HepG2 (cell line): ENCODE measurements around the gene PTH2. TPM values are rescaled to one million over a fixed set of nuclear protein-coding genes. Genes with fewer than 3 reads are reported as not detected.

ENCODE experiments used
- CREM ChIP-seq, 2 experiments: sonication (generic) in 1 of 2; formaldehyde crosslinking in 1 of 2; IDR thresholded peaks; 2 replicates each; pipeline versions ENCODE4 v1.4.0 to v1.6.1; 2016 to 2020; ENCODE audit warnings: antibody characterized with exemption in 1 of 2, mild to moderate bottlenecking in 1 of 2, missing genetic modification reagents in 1 of 2
- KLF16 ChIP-seq, 2 experiments: sonication (generic) in 1 of 2; formaldehyde crosslinking in 1 of 2; IDR thresholded peaks; 2 replicates each; pipeline versions ENCODE4 v1.6.1 to v1.8.0; 2016 to 2023; ENCODE audit warnings: missing genetic modification reagents in 2 of 2, missing compliant biosample characterization in 1 of 2
- PHF20 ChIP-seq: sonication (generic); formaldehyde crosslinking; IDR thresholded peaks from 2 replicates; pipeline ENCODE4 v1.5.0; 2020; ENCODE audit warnings: mild to moderate bottlenecking, missing genetic modification reagents
- SATB2 ChIP-seq: sonication (generic); formaldehyde crosslinking; IDR thresholded peaks from 2 replicates; pipeline ENCODE4 v1.5.0; 2020; ENCODE audit warnings: missing genetic modification reagents
- SRF ChIP-seq: IDR thresholded peaks from 2 replicates; pipeline ENCODE4 v1.6.1; 2011; ENCODE audit warnings: mild to moderate bottlenecking, low read depth, low read length, moderate library complexity
- TOE1 ChIP-seq: sonication (generic); formaldehyde crosslinking; IDR thresholded peaks from 2 replicates; pipeline ENCODE4 v1.4.0; 2020; ENCODE audit warnings: mild to moderate bottlenecking, missing genetic modification reagents
- TP53 ChIP-seq: sonication (generic); formaldehyde crosslinking; conservative IDR thresholded peaks from 2 replicates; pipeline ENCODE4 v1.4.0; 2020; ENCODE audit warnings: missing genetic modification reagents
- ZBTB7B ChIP-seq: sonication (generic); formaldehyde crosslinking; IDR thresholded peaks from 2 replicates; pipeline ENCODE4 v1.4.0; 2020; ENCODE audit warnings: missing genetic modification reagents
- ZBTB8A ChIP-seq: sonication (generic); formaldehyde crosslinking; IDR thresholded peaks from 2 replicates; pipeline ENCODE4 v1.4.0; 2020; ENCODE audit warnings: mild to moderate bottlenecking, low read depth, missing genetic modification reagents, borderline replicate concordance
- ZKSCAN5 ChIP-seq: sonication (generic); formaldehyde crosslinking; IDR thresholded peaks from 2 replicates; pipeline ENCODE4 v1.5.1; 2020; ENCODE audit warnings: mild to moderate bottlenecking, missing genetic modification reagents
- ZMYM2 ChIP-seq: sonication (generic); formaldehyde crosslinking; IDR thresholded peaks from 2 replicates; pipeline ENCODE4 v1.8.0; 2022; ENCODE audit warnings: mild to moderate bottlenecking, missing genetic modification reagents
- ZNF451 ChIP-seq: sonication (generic); formaldehyde crosslinking; IDR thresholded peaks from 2 replicates; pipeline ENCODE4 v1.5.0; 2020; ENCODE audit warnings: mild to moderate bottlenecking, missing genetic modification reagents
- ZNF552 ChIP-seq: sonication (generic); formaldehyde crosslinking; IDR thresholded peaks from 2 replicates; pipeline ENCODE4 v1.9.0; 2022; ENCODE audit warnings: missing genetic modification reagents, mild to moderate bottlenecking, borderline replicate concordance
- ZNF670 ChIP-seq: sonication (generic); formaldehyde crosslinking; IDR thresholded peaks from 2 replicates; pipeline ENCODE4 v1.8.0; 2022; ENCODE audit warnings: mild to moderate bottlenecking, missing genetic modification reagents, borderline replicate concordance
- ZNF672 ChIP-seq: sonication (generic); formaldehyde crosslinking; IDR thresholded peaks from 2 replicates; pipeline ENCODE4 v1.8.1; 2022; ENCODE audit warnings: missing genetic modification reagents
- ZZZ3 ChIP-seq: sonication (generic); formaldehyde crosslinking; IDR thresholded peaks from 2 replicates; pipeline ENCODE4 v1.4.0; 2020; ENCODE audit warnings: missing genetic modification reagents, mild to moderate bottlenecking, borderline replicate concordance
- polyA plus RNA-seq, 8 experiments: library from polyadenylated mRNA; depleted of rRNA in 3 of 8; stranded (reverse) in 7 of 8; unstranded in 1 of 8; fragments of >200 nt; fragmentation: Illumina TruSeq in 4 of 8; extraction: Trizol in 4 of 8; gene quantifications; 2 replicates each; pipeline versions ENCODE4 v1.2.1 to v1.2.3, GENCODE V29; 2011 to 2016; ENCODE audit warnings: low read depth in 4 of 8, missing spikeins in 1 of 8, mixed read lengths in 1 of 8; ENCODE audit not compliant: insufficient read depth in 1 of 8
- total RNA-seq, 5 experiments: library from RNA; depleted of rRNA; stranded (reverse); fragments of >200 nt; fragmentation: Illumina TruSeq; extraction: Trizol; gene quantifications; 2 replicates each; pipeline ENCODE4 v1.2.3, GENCODE V29; 2016; ENCODE audit warnings: low read depth in 1 of 5
- TF ChIP-seq, protein P1 (sequence below): sonication (generic); formaldehyde crosslinking; IDR thresholded peaks from 2 replicates; pipeline ENCODE4 v1.4.0; 2020; ENCODE audit warnings: missing genetic modification reagents
- TF ChIP-seq, protein P2 (sequence below): sonication (generic); formaldehyde crosslinking; IDR thresholded peaks from 2 replicates; pipeline ENCODE4 v1.9.0; 2022; ENCODE audit warnings: low read depth, missing genetic modification reagents
- TF ChIP-seq, protein P3 (sequence below): sonication (generic); formaldehyde crosslinking; IDR thresholded peaks from 2 replicates; pipeline ENCODE4 v1.5.0; 2020; ENCODE audit warnings: missing genetic modification reagents, mild to moderate bottlenecking, borderline replicate concordance
- TF ChIP-seq, protein P4 (sequence below): sonication (generic); formaldehyde crosslinking; conservative IDR thresholded peaks from 2 replicates; pipeline ENCODE4 v1.4.0; 2020; ENCODE audit warnings: missing genetic modification reagents
- TF ChIP-seq, protein P5 (sequence below): IDR thresholded peaks from 2 replicates; pipeline ENCODE4 v1.6.1; 2012; ENCODE audit warnings: inconsistent platforms

PTH2 gene
- total and polyA plus RNA-seq, 2 of the 13 experiments (the other 11 are each of a cell fraction or from before 2014, with no cell fraction given): not detected

DNA sequence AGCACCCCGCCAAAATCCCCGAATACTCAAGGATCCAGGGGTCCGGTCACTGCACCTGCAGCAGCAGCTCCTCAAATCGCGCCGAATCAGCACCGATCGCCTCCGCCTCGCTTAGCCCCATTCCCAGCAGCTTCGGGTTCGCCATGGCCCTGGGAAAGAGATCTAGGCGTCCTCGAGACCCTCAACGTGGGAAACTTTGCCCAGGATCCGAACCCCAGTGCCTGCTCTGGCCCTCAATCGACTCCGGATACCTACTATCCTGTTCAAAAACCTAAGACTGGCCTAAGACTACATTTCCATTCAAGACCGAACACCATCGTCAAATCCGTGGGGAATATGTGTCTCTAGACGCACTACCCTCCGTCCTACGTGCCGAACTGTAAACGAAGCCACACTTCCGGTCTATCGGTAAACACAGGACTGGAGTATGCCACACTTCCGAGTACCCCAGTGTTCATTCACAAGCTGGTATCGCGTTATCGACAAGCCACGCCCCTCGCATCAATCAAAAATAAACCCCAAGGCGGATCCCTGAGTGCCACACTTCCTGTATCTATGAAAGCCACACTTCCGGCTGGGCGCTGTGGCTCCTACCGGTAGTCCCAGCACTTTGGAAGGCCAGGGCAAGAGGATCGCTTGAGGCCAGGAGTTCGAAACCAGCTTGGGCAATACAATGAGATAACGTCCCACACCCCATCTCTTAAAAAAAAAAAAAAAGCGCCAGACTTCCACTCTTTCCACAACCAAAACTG, 28.4 kb upstream of the PTH2 start, which contains the start of gene PIH1D1 (continued):
- TF ChIP-seq, protein P1, sequence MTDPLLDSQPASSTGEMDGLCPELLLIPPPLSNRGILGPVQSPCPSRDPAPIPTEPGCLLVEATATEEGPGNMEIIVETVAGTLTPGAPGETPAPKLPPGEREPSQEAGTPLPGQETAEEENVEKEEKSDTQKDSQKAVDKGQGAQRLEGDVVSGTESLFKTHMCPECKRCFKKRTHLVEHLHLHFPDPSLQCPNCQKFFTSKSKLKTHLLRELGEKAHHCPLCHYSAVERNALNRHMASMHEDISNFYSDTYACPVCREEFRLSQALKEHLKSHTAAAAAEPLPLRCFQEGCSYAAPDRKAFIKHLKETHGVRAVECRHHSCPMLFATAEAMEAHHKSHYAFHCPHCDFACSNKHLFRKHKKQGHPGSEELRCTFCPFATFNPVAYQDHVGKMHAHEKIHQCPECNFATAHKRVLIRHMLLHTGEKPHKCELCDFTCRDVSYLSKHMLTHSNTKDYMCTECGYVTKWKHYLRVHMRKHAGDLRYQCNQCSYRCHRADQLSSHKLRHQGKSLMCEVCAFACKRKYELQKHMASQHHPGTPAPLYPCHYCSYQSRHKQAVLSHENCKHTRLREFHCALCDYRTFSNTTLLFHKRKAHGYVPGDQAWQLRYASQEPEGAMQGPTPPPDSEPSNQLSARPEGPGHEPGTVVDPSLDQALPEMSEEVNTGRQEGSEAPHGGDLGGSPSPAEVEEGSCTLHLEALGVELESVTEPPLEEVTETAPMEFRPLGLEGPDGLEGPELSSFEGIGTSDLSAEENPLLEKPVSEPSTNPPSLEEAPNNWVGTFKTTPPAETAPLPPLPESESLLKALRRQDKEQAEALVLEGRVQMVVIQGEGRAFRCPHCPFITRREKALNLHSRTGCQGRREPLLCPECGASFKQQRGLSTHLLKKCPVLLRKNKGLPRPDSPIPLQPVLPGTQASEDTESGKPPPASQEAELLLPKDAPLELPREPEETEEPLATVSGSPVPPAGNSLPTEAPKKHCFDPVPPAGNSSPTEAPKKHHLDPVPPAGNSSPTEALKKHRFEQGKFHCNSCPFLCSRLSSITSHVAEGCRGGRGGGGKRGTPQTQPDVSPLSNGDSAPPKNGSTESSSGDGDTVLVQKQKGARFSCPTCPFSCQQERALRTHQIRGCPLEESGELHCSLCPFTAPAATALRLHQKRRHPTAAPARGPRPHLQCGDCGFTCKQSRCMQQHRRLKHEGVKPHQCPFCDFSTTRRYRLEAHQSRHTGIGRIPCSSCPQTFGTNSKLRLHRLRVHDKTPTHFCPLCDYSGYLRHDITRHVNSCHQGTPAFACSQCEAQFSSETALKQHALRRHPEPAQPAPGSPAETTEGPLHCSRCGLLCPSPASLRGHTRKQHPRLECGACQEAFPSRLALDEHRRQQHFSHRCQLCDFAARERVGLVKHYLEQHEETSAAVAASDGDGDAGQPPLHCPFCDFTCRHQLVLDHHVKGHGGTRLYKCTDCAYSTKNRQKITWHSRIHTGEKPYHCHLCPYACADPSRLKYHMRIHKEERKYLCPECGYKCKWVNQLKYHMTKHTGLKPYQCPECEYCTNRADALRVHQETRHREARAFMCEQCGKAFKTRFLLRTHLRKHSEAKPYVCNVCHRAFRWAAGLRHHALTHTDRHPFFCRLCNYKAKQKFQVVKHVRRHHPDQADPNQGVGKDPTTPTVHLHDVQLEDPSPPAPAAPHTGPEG: no peak
- TF ChIP-seq KLF16 (CRISPR knock-in tag; IDR thresholded peaks at IDR 0.05) (peak in 1 of 2 experiments; percentile 59; a peak in 1 of 4 replicates), TOE1 (CRISPR knock-in tag) (no peak), SATB2 (CRISPR knock-in tag) (no peak), TP53 (CRISPR knock-in tag) (no peak), ZMYM2 (CRISPR knock-in tag) (peak; percentile 95), ZBTB7B (CRISPR knock-in tag) (0 out of 2 replicates have a peak, but pooled peaks have one; percentile 26), PHF20 (CRISPR knock-in tag) (peak; percentile 68; the same call in 1 of the 2 replicates), SRF (no peak), ZNF672 (no peak), ZZZ3 (CRISPR knock-in tag) (no peak), ZNF552 (CRISPR knock-in tag) (no peak), ZNF451 (CRISPR knock-in tag) (no peak), CREM (IDR thresholded peaks at IDR 0.05) (peak; percentile 88), CREM (CRISPR knock-in tag; IDR thresholded peaks at IDR 0.05) (no peak), ZBTB8A (CRISPR knock-in tag) (no peak), ZNF670 (CRISPR knock-in tag) (peak; percentile 86; the same call in 1 of the 2 replicates), ZKSCAN5 (CRISPR knock-in tag) (no peak)
- TF ChIP-seq, protein P2, sequence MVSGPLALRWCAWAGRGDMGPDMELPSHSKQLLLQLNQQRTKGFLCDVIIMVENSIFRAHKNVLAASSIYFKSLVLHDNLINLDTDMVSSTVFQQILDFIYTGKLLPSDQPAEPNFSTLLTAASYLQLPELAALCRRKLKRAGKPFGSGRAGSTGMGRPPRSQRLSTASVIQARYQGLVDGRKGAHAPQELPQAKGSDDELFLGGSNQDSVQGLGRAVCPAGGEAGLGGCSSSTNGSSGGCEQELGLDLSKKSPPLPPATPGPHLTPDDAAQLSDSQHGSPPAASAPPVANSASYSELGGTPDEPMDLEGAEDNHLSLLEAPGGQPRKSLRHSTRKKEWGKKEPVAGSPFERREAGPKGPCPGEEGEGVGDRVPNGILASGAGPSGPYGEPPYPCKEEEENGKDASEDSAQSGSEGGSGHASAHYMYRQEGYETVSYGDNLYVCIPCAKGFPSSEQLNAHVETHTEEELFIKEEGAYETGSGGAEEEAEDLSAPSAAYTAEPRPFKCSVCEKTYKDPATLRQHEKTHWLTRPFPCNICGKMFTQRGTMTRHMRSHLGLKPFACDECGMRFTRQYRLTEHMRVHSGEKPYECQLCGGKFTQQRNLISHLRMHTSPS (CRISPR knock-in tag): no peak
- TF ChIP-seq, protein P3, sequence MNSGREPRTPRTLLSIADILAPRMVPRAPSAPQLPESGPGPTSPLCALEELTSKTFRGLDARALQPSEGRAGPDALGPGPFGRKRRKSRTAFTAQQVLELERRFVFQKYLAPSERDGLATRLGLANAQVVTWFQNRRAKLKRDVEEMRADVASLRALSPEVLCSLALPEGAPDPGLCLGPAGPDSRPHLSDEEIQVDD (CRISPR knock-in tag): no peak
- TF ChIP-seq, protein P4, sequence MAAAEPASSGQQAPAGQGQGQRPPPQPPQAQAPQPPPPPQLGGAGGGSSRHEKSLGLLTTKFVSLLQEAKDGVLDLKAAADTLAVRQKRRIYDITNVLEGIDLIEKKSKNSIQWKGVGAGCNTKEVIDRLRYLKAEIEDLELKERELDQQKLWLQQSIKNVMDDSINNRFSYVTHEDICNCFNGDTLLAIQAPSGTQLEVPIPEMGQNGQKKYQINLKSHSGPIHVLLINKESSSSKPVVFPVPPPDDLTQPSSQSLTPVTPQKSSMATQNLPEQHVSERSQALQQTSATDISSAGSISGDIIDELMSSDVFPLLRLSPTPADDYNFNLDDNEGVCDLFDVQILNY (CRISPR knock-in tag): no peak
- TF ChIP-seq, protein P5, sequence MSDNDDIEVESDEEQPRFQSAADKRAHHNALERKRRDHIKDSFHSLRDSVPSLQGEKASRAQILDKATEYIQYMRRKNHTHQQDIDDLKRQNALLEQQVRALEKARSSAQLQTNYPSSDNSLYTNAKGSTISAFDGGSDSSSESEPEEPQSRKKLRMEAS: peak; percentile 66
